H9 (cell line): Measurements from ENCODE around the gene GPR37L1. TPM values are rescaled to one million over a fixed set of nuclear protein-coding genes. Genes with fewer than 3 reads are reported as not detected.

Source experiments
- DNase-seq: peaks from one replicate; pipeline ENCODE4 v3.0.0-alpha.2; 2017
- H2AFZ ChIP-seq: one replicate; pipeline ENCODE4 v1.6.1; 2013; ENCODE audit warnings: mild to moderate bottlenecking, low read length, control low read depth, moderate library complexity
- H2AK5ac ChIP-seq: 2 replicates; pipeline ENCODE4 v1.6.1; 2013; ENCODE audit warnings: low read length, control low read depth, mixed read lengths; ENCODE audit not compliant: insufficient read length
- H2BK120ac ChIP-seq: one replicate; pipeline ENCODE4 v1.6.1; 2013; ENCODE audit warnings: low read depth, mild to moderate bottlenecking, low read length, control low read depth, inconsistent platforms; ENCODE audit not compliant: poor library complexity, severe bottlenecking
- H2BK12ac ChIP-seq: 2 replicates; pipeline ENCODE4 v1.6.1; 2013; ENCODE audit warnings: low read length, control low read depth, mixed read lengths, low read depth; ENCODE audit not compliant: insufficient read length
- H2BK15ac ChIP-seq: 2 replicates; pipeline ENCODE4 v1.6.1; 2013; ENCODE audit warnings: low read depth, low read length, control low read depth
- H2BK20ac ChIP-seq: one replicate; pipeline ENCODE4 v1.6.1; 2013; ENCODE audit warnings: low read depth, mild to moderate bottlenecking, low read length, control low read depth, inconsistent platforms; ENCODE audit not compliant: poor library complexity, severe bottlenecking
- H2BK5ac ChIP-seq: 2 replicates; pipeline ENCODE4 v1.6.1; 2013; ENCODE audit warnings: low read length, control low read depth, mixed read lengths; ENCODE audit not compliant: insufficient read length
- H3K14ac ChIP-seq: 2 replicates; pipeline ENCODE4 v1.6.1; 2013; ENCODE audit warnings: low read length, control low read depth; ENCODE audit not compliant: insufficient read depth
- H3K18ac ChIP-seq: 2 replicates; pipeline ENCODE4 v1.6.1; 2013; ENCODE audit warnings: low read depth, mild to moderate bottlenecking, mixed read lengths, low read length, control low read depth; ENCODE audit not compliant: insufficient read length
- H3K23ac ChIP-seq: 2 replicates; pipeline ENCODE4 v1.6.1; 2013; ENCODE audit warnings: low read length, control low read depth, mixed read lengths, low read depth; ENCODE audit not compliant: insufficient read length
- H3K23me2 ChIP-seq: 2 replicates; pipeline ENCODE4 v1.6.1; 2013; ENCODE audit warnings: low read depth, mild to moderate bottlenecking, mixed read lengths, low read length, control low read depth; ENCODE audit not compliant: insufficient read length, poor library complexity, severe bottlenecking
- H3K27ac ChIP-seq: 2 replicates; pipeline ENCODE4 v1.5.1; 2013; ENCODE audit warnings: low read length, control low read depth, mixed read lengths, low read depth; ENCODE audit not compliant: insufficient read length
- H3K27me3 ChIP-seq: 2 replicates; pipeline ENCODE4 v1.6.1; 2013; ENCODE audit warnings: low read length, control low read depth, inconsistent platforms; ENCODE audit not compliant: insufficient read depth
- H3K4ac ChIP-seq: 2 replicates; pipeline ENCODE4 v1.6.1; 2013; ENCODE audit warnings: low read depth, mild to moderate bottlenecking, control low read depth, inconsistent platforms, low read length, moderate library complexity
- H3K4me1 ChIP-seq: 2 replicates; pipeline ENCODE4 v1.6.1; 2013; ENCODE audit warnings: low read length, control low read depth, inconsistent platforms; ENCODE audit not compliant: insufficient read depth
- H3K4me2 ChIP-seq: 2 replicates; pipeline ENCODE4 v1.6.1; 2013; ENCODE audit warnings: low read length, control low read depth, mixed read lengths; ENCODE audit not compliant: insufficient read length, insufficient read depth
- H3K56ac ChIP-seq: 2 replicates; pipeline ENCODE4 v1.6.1; 2013; ENCODE audit warnings: low read depth, mild to moderate bottlenecking, mixed read lengths, low read length, control low read depth; ENCODE audit not compliant: insufficient read length
- H3K79me1 ChIP-seq: 2 replicates; pipeline ENCODE4 v1.6.1; 2013; ENCODE audit warnings: low read depth, mild to moderate bottlenecking, moderate library complexity, low read length, control low read depth, inconsistent platforms; ENCODE audit not compliant: insufficient read depth, poor library complexity, severe bottlenecking
- H3K79me2 ChIP-seq: 2 replicates; pipeline ENCODE4 v1.6.1; 2013; ENCODE audit warnings: low read length, control low read depth, inconsistent platforms; ENCODE audit not compliant: insufficient read depth
- H3K9ac ChIP-seq: 2 replicates; pipeline ENCODE4 v1.6.1; 2013; ENCODE audit warnings: low read length, control low read depth, mixed read lengths; ENCODE audit not compliant: insufficient read length; ENCODE audit errors: extremely low read depth
- H3K9me3 ChIP-seq: one replicate; pipeline ENCODE4 v1.6.1; 2013; ENCODE audit warnings: low read depth, low read length, inconsistent platforms; ENCODE audit not compliant: control insufficient read depth
- H3T11ph ChIP-seq: one replicate; pipeline ENCODE4 v1.6.1; 2013; ENCODE audit warnings: mild to moderate bottlenecking, low read length, control low read depth, inconsistent platforms
- H4K20me1 ChIP-seq: one replicate; pipeline ENCODE4 v1.6.1; 2013; ENCODE audit not compliant: control insufficient read depth, insufficient read length, insufficient read depth
- H4K5ac ChIP-seq: 2 replicates; pipeline ENCODE4 v1.6.1; 2013; ENCODE audit warnings: low read depth, mild to moderate bottlenecking, mixed read lengths, low read length, control low read depth; ENCODE audit not compliant: insufficient read length
- H4K8ac ChIP-seq: replicated peaks from 2 replicates; pipeline ENCODE4 v1.6.1; 2013; ENCODE audit warnings: low read length, control low read depth, mixed read lengths, low read depth; ENCODE audit not compliant: insufficient read length
- H4K91ac ChIP-seq: 2 replicates; pipeline ENCODE4 v1.6.1; 2013; ENCODE audit warnings: low read depth, mild to moderate bottlenecking, moderate library complexity, mixed read lengths, low read length, control low read depth; ENCODE audit not compliant: insufficient read length
- H3K27ac Mint-ChIP-seq, 3 experiments: 2 replicates in 2 of 3; 3 replicates in 1 of 3; pipeline ENCODE4 v1.8.0; 2020 to 2021; ENCODE audit warnings: mixed read lengths in 3 of 3, mild to moderate bottlenecking in 1 of 3, moderate library complexity in 1 of 3
- H3K27me3 Mint-ChIP-seq: 2 replicates; pipeline ENCODE4 v1.8.0; 2021; ENCODE audit warnings: low read depth, mild to moderate bottlenecking, moderate library complexity, mixed read lengths
- H3K36me3 Mint-ChIP-seq, 3 experiments: 2 replicates in 2 of 3; 3 replicates in 1 of 3; pipeline ENCODE4 v1.8.0; 2020 to 2021; ENCODE audit warnings: low read depth in 3 of 3, mixed read lengths in 3 of 3; ENCODE audit not compliant: insufficient read depth in 1 of 3
- H3K4me1 Mint-ChIP-seq, 2 experiments: 2 replicates each; pipeline ENCODE4 v1.8.0; 2020; ENCODE audit warnings: mixed read lengths in 2 of 2
- H3K4me3 Mint-ChIP-seq, 2 experiments: 2 replicates in 1 of 2; 3 replicates in 1 of 2; pipeline ENCODE4 v1.8.0; 2020 to 2021; ENCODE audit warnings: mild to moderate bottlenecking in 2 of 2, mixed read lengths in 2 of 2, moderate library complexity in 1 of 2
- H3K9me3 Mint-ChIP-seq, 2 experiments: 2 replicates in 1 of 2; 3 replicates in 1 of 2; pipeline ENCODE4 v1.8.0; 2020; ENCODE audit warnings: mild to moderate bottlenecking in 2 of 2, mixed read lengths in 2 of 2, moderate library complexity in 1 of 2
- CTCF ChIP-seq: fragments of 200-600 bp; sonication (generic); conservative IDR thresholded peaks from 3 replicates; pipeline ENCODE4 v1.8.0; 2021; ENCODE audit warnings: antibody characterized with exemption, mild to moderate bottlenecking
- WGBS: extraction: QIAGEN DNeasy Blood & Tissue Kit; methylation state at CpG from one replicate; pipeline ENCODE4 v1.1.7; 2013; ENCODE audit warnings: missing lambda C conversion rate, low lambda C conversion rate, mixed read lengths; ENCODE audit not compliant: insufficient read length; ENCODE audit errors: extremely low coverage; 5-methylcytosine and 5-hydroxymethylcytosine counted together
- total RNA-seq: library from RNA; stranded (reverse); gene quantifications from 2 replicates; pipeline ENCODE4 v1.2.1, GENCODE V29; 2021

GPR37L1 gene
- total RNA-seq, 1 experiment from 2014 or later = 0.11 TPM

DNA sequence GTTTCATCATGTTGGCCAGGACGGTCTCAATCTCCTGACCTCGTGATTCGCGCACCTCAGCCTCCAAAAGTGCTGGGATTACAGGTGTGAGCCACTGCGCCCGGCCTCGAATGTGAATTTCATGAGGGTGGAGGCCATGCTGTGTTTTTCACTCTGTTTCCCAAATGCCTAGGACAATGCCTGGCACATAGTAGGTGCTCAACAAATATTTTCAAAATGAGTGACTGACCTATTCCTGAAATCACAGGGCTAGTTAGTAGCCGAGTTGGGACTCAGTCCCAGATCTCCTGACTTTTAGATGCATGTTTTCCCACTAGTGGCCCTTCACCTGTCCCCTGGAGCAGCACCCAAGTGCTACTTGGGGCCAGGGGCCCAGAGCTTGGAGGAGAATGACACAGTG, 6.4 kb upstream of the GPR37L1 start:
- Histone ChIP-seq H3K9me3 (no peaks in the 10 kb centered on the region), H4K20me1 (no peaks in the 10 kb centered on the region), H2BK5ac (no peak overlapping the region), H2BK20ac (no peak overlapping the region), H2BK12ac (no peak overlapping the region), H2AFZ (no peak overlapping the region), H2BK15ac (no peak overlapping the region), H3K56ac (no peak overlapping the region), H3K14ac (no peak overlapping the region), H3K27ac (no peak overlapping the region), H3K9ac (no peak overlapping the region), H3K23me2 (no peaks in the 10 kb centered on the region), H3K4me1 (no peaks in the 10 kb centered on the region), H3K4me2 (no peak overlapping the region), H3K79me1 (no peaks in the 10 kb centered on the region), H3K27me3 (no peaks in the 10 kb centered on the region), H4K5ac (no peak overlapping the region), H2BK120ac (no peak overlapping the region), H3K79me2 (no peaks in the 10 kb centered on the region), H2AK5ac (no peak overlapping the region), H3K23ac (no peak overlapping the region), H4K91ac (no peak overlapping the region), H4K8ac (no peak overlapping the region), H3K18ac (no peak overlapping the region), H3T11ph (no peak overlapping the region), H3K4ac (no peak overlapping the region)
- no CpG with 5 or more reads among the region's 8 CpGs for WGBS
- Mint-ChIP-seq H3K9me3 (no peaks in the 10 kb centered on the region), H3K27ac (no peak overlapping the region), H3K4me1 (peaks cover 16 to 23% of the 10 kb centered on the region in 2 experiments), H3K27me3 (no peaks in the 10 kb centered on the region; the same call in 1 of the 2 replicates), H3K36me3 (no peaks in the 10 kb centered on the region), H3K4me3 (no peak overlapping the region)
- DNase-seq = no peak
- TF ChIP-seq CTCF = no peak
